NCI-H748 (cell line): ENCODE measurements around the gene FBXO22.
"Not testable (repeated sequence)": the region's sequence is repeated elsewhere in the genome, so short reads cannot be mapped to it uniquely, and the experiment has no call there.

Experiments used
- DNase-seq: peaks from one replicate; lab custom pipeline; 2025; ENCODE audit not compliant: unreplicated experiment; lab: John Stamatoyannopoulos, UW

The FBXO22 gene

GRCh38 chr15:75966073-75966472, 62.4 kb downstream of the FBXO22 start:
- no peak for DNase-seq

GRCh38 chr15:75976766-75977165, 73.1 kb downstream of the FBXO22 start:
- DNase-seq = not testable (repeated sequence)

GRCh38 chr15:75981149-75981815, 77.6 kb downstream of the FBXO22 start:
- no peak for DNase-seq

GRCh38 chr15:75982468-75982867, 78.8 kb downstream of the FBXO22 start:
- no peak for DNase-seq

GRCh38 chr15:75984706-75985105, 81.0 kb downstream of the FBXO22 start:
- DNase-seq = not testable (repeated sequence)

GRCh38 chr15:75985971-75986370, 82.3 kb downstream of the FBXO22 start:
- no peak for DNase-seq

- no peak for DNase-seq
Measured at GRCh38 chr15:75989045-75989444, 85.4 kb downstream of the FBXO22 start.

- DNase-seq = no peak
Measured at GRCh38 chr15:75989875-75990274, 86.2 kb downstream of the FBXO22 start.
